Measurements from ENCODE around the gene TPPP.
"Not testable (repeated sequence)": the region's sequence is repeated elsewhere in the genome, so short reads cannot be mapped to it uniquely, and the experiment has no call there.

Gene TPPP

GRCh38 chr5:694042-694431 is 885 bp upstream of the TPPP start:
- peak; percentile 68 for DNase-seq (ENCODE audit: low spot score)

GRCh38 chr5:692529-693041 is 567 bp downstream of the TPPP start:
- DNase-seq (ENCODE audit: low spot score) = peak; percentile 60

- DNase-seq (ENCODE audit: low spot score) = peak; percentile 38
Observed at GRCh38 chr5:691817-692528, 1.2 kb downstream of the TPPP start.

GRCh38 chr5:691049-691448 is 2.1 kb downstream of the TPPP start:
- DNase-seq (ENCODE audit: low spot score) = not testable (repeated sequence)

- not testable (repeated sequence) for DNase-seq (ENCODE audit: low spot score)
Observed at GRCh38 chr5:690293-690692, 2.9 kb downstream of the TPPP start.

GRCh38 chr5:688348-689010 is 4.7 kb downstream of the TPPP start:
- DNase-seq (ENCODE audit: low spot score) = peak; percentile 65

GRCh38 chr5:686936-687335 is 6.2 kb downstream of the TPPP start:
- DNase-seq (ENCODE audit: low spot score) = peak; percentile 8

GRCh38 chr5:686172-686523 is 7.0 kb downstream of the TPPP start:
- DNase-seq (ENCODE audit: low spot score) = not testable (repeated sequence)

GRCh38 chr5:685262-686171 is 7.6 kb downstream of the TPPP start:
- peak; percentile 65 for DNase-seq (ENCODE audit: low spot score)

GRCh38 chr5:684751-685216 is 8.4 kb downstream of the TPPP start:
- DNase-seq (ENCODE audit: low spot score) = peak; percentile 58

GRCh38 chr5:683551-684481 is 9.3 kb downstream of the TPPP start:
- peak; percentile 52 for DNase-seq (ENCODE audit: low spot score)

- DNase-seq (ENCODE audit: low spot score) = peak; percentile 64
Observed at GRCh38 chr5:682651-683358, 10.3 kb downstream of the TPPP start.

GRCh38 chr5:682216-682615 is 10.9 kb downstream of the TPPP start:
- peak; percentile 33 for DNase-seq (ENCODE audit: low spot score)

- DNase-seq (ENCODE audit: low spot score) = peak; percentile 25
Observed at GRCh38 chr5:681317-682191, 11.6 kb downstream of the TPPP start.

GRCh38 chr5:680836-681235 is 12.3 kb downstream of the TPPP start:
- DNase-seq (ENCODE audit: low spot score) = not testable (repeated sequence)

- not testable (repeated sequence) for DNase-seq (ENCODE audit: low spot score)
Observed at GRCh38 chr5:680118-680795, 12.9 kb downstream of the TPPP start.

GRCh38 chr5:679166-679895 is 13.8 kb downstream of the TPPP start:
- DNase-seq (ENCODE audit: low spot score) = not testable (repeated sequence)

GRCh38 chr5:678521-678920 is 14.6 kb downstream of the TPPP start:
- not testable (repeated sequence) for DNase-seq (ENCODE audit: low spot score)

Data from left forelimb (tissue), 1 donor.